CD14-positive monocyte (primary cell): ENCODE results near the gene MALRD1. TPM values are rescaled to one million over a fixed set of nuclear protein-coding genes. Genes with fewer than 3 reads are reported as not detected.

Experiments used
- DNase-seq, 3 donors: peaks; one replicate each; pipeline ENCODE4 v3.0.0-alpha.2; 2011 to 2022
- H2AFZ ChIP-seq: 2 replicates; pipeline ENCODE4 v1.6.0; 2012; ENCODE audit warnings: mild to moderate bottlenecking, low read depth, low read length, inconsistent platforms; ENCODE audit not compliant: insufficient read depth, poor library complexity, severe bottlenecking
- H3K27ac ChIP-seq, 2 donors: 1 replicate in 1 of 2; 2 replicates in 1 of 2; pipeline ENCODE4 v1.5.1; 2012 to 2013; ENCODE audit warnings: low read length in 2 of 2, control low read depth in 1 of 2, inconsistent platforms in 1 of 2, low read depth in 1 of 2, mild to moderate bottlenecking in 1 of 2
- H3K27me3 ChIP-seq, 2 donors: one replicate each; pipeline versions ENCODE4 v1.6.0 to v1.6.1; 2011 to 2013; ENCODE audit warnings: low read length in 2 of 2; ENCODE audit not compliant: control insufficient read depth in 2 of 2, insufficient read depth in 2 of 2
- H3K36me3 ChIP-seq, 2 donors: replicated peaks in 1 of 2; 1 replicate in 1 of 2; 2 replicates in 1 of 2; pipeline versions ENCODE4 v1.5.1 to v1.6.1; 2012 to 2013; ENCODE audit warnings: low read length in 2 of 2, control low read depth in 1 of 2, inconsistent platforms in 1 of 2, mild to moderate bottlenecking in 1 of 2; ENCODE audit not compliant: insufficient read depth in 2 of 2, control insufficient read depth in 1 of 2
- H3K4me1 ChIP-seq, 2 donors: 1 replicate in 1 of 2; 2 replicates in 1 of 2; pipeline versions ENCODE4 v1.5.1 to v1.6.1; 2012 to 2013; ENCODE audit warnings: low read length in 2 of 2, control low read depth in 1 of 2, inconsistent platforms in 1 of 2, mild to moderate bottlenecking in 1 of 2, moderate library complexity in 1 of 2; ENCODE audit not compliant: insufficient read depth in 2 of 2, control insufficient read depth in 1 of 2
- H3K4me2 ChIP-seq: replicated peaks from 2 replicates; pipeline ENCODE3; 2012; ENCODE audit warnings: low read length, moderate library complexity, mild to moderate bottlenecking; ENCODE audit not compliant: poor library complexity, severe bottlenecking; ENCODE audit errors: extremely low read depth
- H3K4me3 ChIP-seq, 3 experiments: fragments of 200-600 bp in 1 of 3; sonication (generic) in 1 of 3; replicated peaks in 1 of 3; 1 replicate in 2 of 3; 2 replicates in 1 of 3; pipeline ENCODE4 v1.5.1; 2011 to 2013; ENCODE audit warnings: low read length in 3 of 3, mild to moderate bottlenecking in 3 of 3, control low read depth in 2 of 3, low read depth in 2 of 3, inconsistent platforms in 1 of 3, moderate library complexity in 1 of 3
- H3K79me2 ChIP-seq: 2 replicates; pipeline ENCODE4 v1.6.0; 2012; ENCODE audit warnings: mild to moderate bottlenecking, control low read depth, inconsistent platforms, low read length, moderate library complexity; ENCODE audit not compliant: insufficient read depth
- H3K9ac ChIP-seq: 2 replicates; pipeline ENCODE4 v1.6.0; 2017; ENCODE audit warnings: low read length, mild to moderate bottlenecking; ENCODE audit not compliant: insufficient read depth, poor library complexity, severe bottlenecking
- H3K9me3 ChIP-seq, 2 donors: replicated peaks in 1 of 2; 1 replicate in 1 of 2; 2 replicates in 1 of 2; pipeline versions ENCODE4 v1.5.1 to v1.6.1; 2012 to 2013; ENCODE audit warnings: low read length in 2 of 2, control low read depth in 1 of 2; ENCODE audit not compliant: control insufficient read depth in 1 of 2, insufficient read depth in 1 of 2
- H4K20me1 ChIP-seq: 2 replicates; pipeline ENCODE4 v1.6.0; 2012; ENCODE audit warnings: mild to moderate bottlenecking, low read length, control low read depth, moderate library complexity; ENCODE audit not compliant: insufficient read depth
- H3K27ac Mint-ChIP-seq, 7 donors: one replicate each; pipeline ENCODE4 v1.8.0; 2020; ENCODE audit warnings: mild to moderate bottlenecking in 7 of 7, mixed read lengths in 7 of 7, moderate library complexity in 6 of 7, inconsistent platforms in 2 of 7
- H3K27me3 Mint-ChIP-seq, 3 donors: one replicate each; pipeline ENCODE4 v1.8.0; 2021 to 2022; ENCODE audit warnings: low read depth in 3 of 3, mild to moderate bottlenecking in 3 of 3, mixed read lengths in 3 of 3, moderate library complexity in 3 of 3, inconsistent platforms in 1 of 3
- H3K36me3 Mint-ChIP-seq, 2 donors: one replicate each; pipeline ENCODE4 v1.8.0; 2020; ENCODE audit warnings: mixed read lengths in 2 of 2, inconsistent platforms in 1 of 2, mild to moderate bottlenecking in 1 of 2
- H3K4me1 Mint-ChIP-seq: one replicate; pipeline ENCODE4 v1.8.0; 2020; ENCODE audit warnings: mild to moderate bottlenecking, mixed read lengths
- H3K4me3 Mint-ChIP-seq, 2 donors: one replicate each; pipeline ENCODE4 v1.8.0; 2020; ENCODE audit warnings: mild to moderate bottlenecking in 2 of 2, mixed read lengths in 2 of 2, moderate library complexity in 1 of 2
- H3K9me3 Mint-ChIP-seq, 7 donors: one replicate each; pipeline ENCODE4 v1.8.0; 2020 to 2022; ENCODE audit warnings: mixed read lengths in 7 of 7, mild to moderate bottlenecking in 6 of 7, moderate library complexity in 6 of 7, inconsistent platforms in 2 of 7
- WGBS: methylation state at CpG from one replicate; pipeline ENCODE4 v1.1.5; 2013; ENCODE audit warnings: missing lambda C conversion rate; ENCODE audit not compliant: insufficient coverage; 5-methylcytosine and 5-hydroxymethylcytosine counted together
- intact Hi-C, 2 donors: fragments of 100-400 bp; cut with micrococcal nuclease; formaldehyde crosslinking; loops; one replicate each; pipeline versions ENCODE4 v1.15.0 to v1.15.1; 2023
- polyA plus RNA-seq, 3 donors: library from polyadenylated mRNA; depleted of rRNA in 1 of 3; unstranded in 2 of 3; stranded (reverse) in 1 of 3; fragments of 300-500 nt in 2 of 3; fragments of >200 nt in 1 of 3; fragmentation: Illumina TruSeq in 2 of 3; gene quantifications; 1 replicate in 2 of 3; 2 replicates in 1 of 3; pipeline ENCODE4 v1.2.3, GENCODE V29; 2012 to 2021
- TF ChIP-seq, protein P1 (sequence below): fragments of 200-600 bp; IDR thresholded peaks from one replicate; pipeline ENCODE4 v1.8.0; 2022; ENCODE audit warnings: antibody characterized with exemption, mild to moderate bottlenecking

MALRD1 gene
- polyA plus RNA-seq, 3 donors = not detected

DNA sequence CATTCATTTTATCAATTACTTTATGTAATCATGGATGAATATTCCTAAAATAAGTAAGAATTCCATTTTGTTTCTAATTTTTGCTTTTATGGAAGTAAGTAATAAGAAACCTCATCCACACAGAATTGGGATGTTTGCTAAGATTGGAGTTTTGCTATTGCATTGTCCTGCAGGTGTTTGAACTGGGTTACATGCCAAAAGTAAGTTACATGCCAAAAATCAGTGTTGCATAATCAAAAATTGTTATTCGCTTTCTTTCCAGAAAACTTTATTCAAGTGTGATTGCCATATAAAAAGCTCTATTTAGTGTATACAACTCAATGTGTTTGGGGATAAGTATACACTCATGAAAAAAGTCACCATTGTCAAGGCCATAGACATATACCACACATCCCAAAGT lies 420.9 kb downstream of the MALRD1 start:
- no peaks in the 10 kb centered on the region for H3K36me3 Mint-ChIP-seq
- H2AFZ ChIP-seq = no peak overlapping the region
- H4K20me1 ChIP-seq = no peaks in the 10 kb centered on the region
- H3K9ac ChIP-seq = no peak overlapping the region
- no peaks in the 10 kb centered on the region for H3K36me3 ChIP-seq
- no CpG with 5 or more reads among the region's 1 CpG for WGBS
- no peak for DNase-seq
- no peaks in the 10 kb centered on the region for H3K4me1 Mint-ChIP-seq
- no peak overlapping the region for H3K27ac Mint-ChIP-seq
- H3K4me3 ChIP-seq = no peak overlapping the region
- no peaks in the 10 kb centered on the region for H3K27me3 ChIP-seq
- no peak overlapping the region for H3K27ac ChIP-seq
- H3K4me2 ChIP-seq = no peak overlapping the region
- peaks cover 0 to 3% of the 10 kb centered on the region in 2 donors for H3K9me3 ChIP-seq
- H3K79me2 ChIP-seq = no peaks in the 10 kb centered on the region
- intact Hi-C loops = no loop called here
- H3K9me3 Mint-ChIP-seq = peaks cover 0 to 4% (median 2%) of the 10 kb centered on the region in 7 donors
- no peak overlapping the region for H3K4me3 Mint-ChIP-seq
- no peaks in the 10 kb centered on the region for H3K4me1 ChIP-seq
- H3K27me3 Mint-ChIP-seq = peaks cover 0 to 1% (median 0%) of the 10 kb centered on the region in 3 donors
- TF ChIP-seq, protein P1, sequence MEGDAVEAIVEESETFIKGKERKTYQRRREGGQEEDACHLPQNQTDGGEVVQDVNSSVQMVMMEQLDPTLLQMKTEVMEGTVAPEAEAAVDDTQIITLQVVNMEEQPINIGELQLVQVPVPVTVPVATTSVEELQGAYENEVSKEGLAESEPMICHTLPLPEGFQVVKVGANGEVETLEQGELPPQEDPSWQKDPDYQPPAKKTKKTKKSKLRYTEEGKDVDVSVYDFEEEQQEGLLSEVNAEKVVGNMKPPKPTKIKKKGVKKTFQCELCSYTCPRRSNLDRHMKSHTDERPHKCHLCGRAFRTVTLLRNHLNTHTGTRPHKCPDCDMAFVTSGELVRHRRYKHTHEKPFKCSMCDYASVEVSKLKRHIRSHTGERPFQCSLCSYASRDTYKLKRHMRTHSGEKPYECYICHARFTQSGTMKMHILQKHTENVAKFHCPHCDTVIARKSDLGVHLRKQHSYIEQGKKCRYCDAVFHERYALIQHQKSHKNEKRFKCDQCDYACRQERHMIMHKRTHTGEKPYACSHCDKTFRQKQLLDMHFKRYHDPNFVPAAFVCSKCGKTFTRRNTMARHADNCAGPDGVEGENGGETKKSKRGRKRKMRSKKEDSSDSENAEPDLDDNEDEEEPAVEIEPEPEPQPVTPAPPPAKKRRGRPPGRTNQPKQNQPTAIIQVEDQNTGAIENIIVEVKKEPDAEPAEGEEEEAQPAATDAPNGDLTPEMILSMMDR = no peak

DNA sequence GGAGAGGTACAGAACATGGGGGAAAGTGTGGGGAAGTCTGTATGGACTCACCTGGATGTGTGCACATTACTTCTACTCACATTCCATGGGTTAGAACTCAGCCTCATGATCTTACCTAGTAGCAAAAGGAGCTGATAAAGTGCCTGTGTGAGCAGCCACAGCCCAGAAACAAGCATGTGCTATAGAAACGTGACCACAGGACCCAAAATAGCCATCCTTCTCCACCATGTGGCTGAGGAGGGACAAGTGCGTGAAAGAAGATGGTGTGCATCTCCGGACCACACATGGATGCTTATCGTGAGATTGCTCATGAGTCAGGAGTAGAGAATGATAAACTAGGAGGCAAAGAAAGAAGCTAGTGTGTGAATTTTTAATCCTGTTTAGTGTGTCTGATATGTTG lies 431.3 kb downstream of the MALRD1 start:
- no peaks in the 10 kb centered on the region for H3K27me3 ChIP-seq
- no peak overlapping the region for H2AFZ ChIP-seq
- no peak overlapping the region for H3K4me2 ChIP-seq
- Mint-ChIP-seq H3K4me1 (no peaks in the 10 kb centered on the region), H3K27ac (no peak overlapping the region), H3K36me3 (no peaks in the 10 kb centered on the region), H3K27me3 (no peaks in the 10 kb centered on the region), H3K9me3 (peaks cover 0 to 11% (median 3%) of the 10 kb centered on the region in 7 donors), H3K4me3 (no peak overlapping the region)
- no peaks in the 10 kb centered on the region for H3K79me2 ChIP-seq
- no peak overlapping the region for H3K4me3 ChIP-seq
- 32% methylated on average over 3 of the region's 4 CpGs for WGBS
- H3K9me3 ChIP-seq = no peaks in the 10 kb centered on the region
- H3K4me1 ChIP-seq = no peaks in the 10 kb centered on the region
- no peak overlapping the region for H3K9ac ChIP-seq
- no peaks in the 10 kb centered on the region for H4K20me1 ChIP-seq
- DNase-seq = no peak
- no peak overlapping the region for H3K27ac ChIP-seq
- TF ChIP-seq, protein P1 = no peak
- intact Hi-C loops = no loop called here
- no peaks in the 10 kb centered on the region for H3K36me3 ChIP-seq
